Measurements from ENCODE around the gene DNAH14.

- no peak for TF ChIP-seq CTCF (IDR thresholded peaks at IDR 0.05)
- TF ChIP-seq POLR2AphosphoS5 (IDR thresholded peaks at IDR 0.05): no peak
- TF ChIP-seq POLR2A (IDR thresholded peaks at IDR 0.05): no peak
- no peak for TF ChIP-seq EP300 (IDR thresholded peaks at IDR 0.05)
These were observed 66.1 kb downstream of the DNAH14 start for GRCh38 chr1:224995602-224996001.
